ENCODE results near the gene NXF3.
"Not testable (repeated sequence)": the region's sequence is repeated elsewhere in the genome, so short reads cannot be mapped to it uniquely, and the experiment has no call there.

NXF3 gene

DNA sequence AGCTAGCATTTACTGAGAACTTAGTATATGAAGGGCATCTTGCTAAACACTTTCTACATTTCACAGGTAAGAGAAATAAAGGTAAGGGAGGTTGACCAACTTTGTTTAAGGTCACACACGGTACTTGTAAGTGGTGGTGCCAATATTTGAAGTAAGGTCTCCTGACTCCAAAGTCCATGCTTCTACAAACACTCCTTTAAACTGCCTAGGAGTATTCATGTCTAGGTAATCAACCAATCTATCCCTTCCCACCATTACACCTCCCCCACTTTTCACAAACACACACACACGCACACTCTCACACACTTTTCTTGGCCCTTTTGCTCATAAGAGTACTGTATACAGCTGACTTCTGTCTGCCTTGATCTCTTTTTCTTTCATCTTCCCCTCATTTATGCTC lies 36.0 kb downstream of the NXF3 start:
- TF ChIP-seq, protein P1, sequence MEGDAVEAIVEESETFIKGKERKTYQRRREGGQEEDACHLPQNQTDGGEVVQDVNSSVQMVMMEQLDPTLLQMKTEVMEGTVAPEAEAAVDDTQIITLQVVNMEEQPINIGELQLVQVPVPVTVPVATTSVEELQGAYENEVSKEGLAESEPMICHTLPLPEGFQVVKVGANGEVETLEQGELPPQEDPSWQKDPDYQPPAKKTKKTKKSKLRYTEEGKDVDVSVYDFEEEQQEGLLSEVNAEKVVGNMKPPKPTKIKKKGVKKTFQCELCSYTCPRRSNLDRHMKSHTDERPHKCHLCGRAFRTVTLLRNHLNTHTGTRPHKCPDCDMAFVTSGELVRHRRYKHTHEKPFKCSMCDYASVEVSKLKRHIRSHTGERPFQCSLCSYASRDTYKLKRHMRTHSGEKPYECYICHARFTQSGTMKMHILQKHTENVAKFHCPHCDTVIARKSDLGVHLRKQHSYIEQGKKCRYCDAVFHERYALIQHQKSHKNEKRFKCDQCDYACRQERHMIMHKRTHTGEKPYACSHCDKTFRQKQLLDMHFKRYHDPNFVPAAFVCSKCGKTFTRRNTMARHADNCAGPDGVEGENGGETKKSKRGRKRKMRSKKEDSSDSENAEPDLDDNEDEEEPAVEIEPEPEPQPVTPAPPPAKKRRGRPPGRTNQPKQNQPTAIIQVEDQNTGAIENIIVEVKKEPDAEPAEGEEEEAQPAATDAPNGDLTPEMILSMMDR (IDR thresholded peaks at IDR 0.05; ENCODE audit: low read length) = no peak
- TF ChIP-seq EZH2phosphoT487 (IDR thresholded peaks at IDR 0.05; ENCODE audit: low read length) (no peak), EZH2 (optimal IDR thresholded peaks at IDR 0.05; ENCODE audit: low read depth, low read length) (no peak)
- Histone ChIP-seq H3F3A (ENCODE audit: insufficient read depth, low read length) (no peaks in the 10 kb centered on the region), H3K4me2 (ENCODE audit: low read depth, low read length) (no peak overlapping the region), H3K79me2 (ENCODE audit: low read length) (no peaks in the 10 kb centered on the region), H3K27me3 (replicated peaks; ENCODE audit: insufficient read depth, low read length) (no peaks in the 10 kb centered on the region), H4K20me1 (ENCODE audit: insufficient read depth, low read length) (no peaks in the 10 kb centered on the region), H3K9ac (ENCODE audit: low read length) (no peak overlapping the region), H3K4me1 (ENCODE audit: low read length) (0 out of 2 replicates have a peak, but pooled peaks cover 3% of the 10 kb centered on the region), H3K4me3 (ENCODE audit: low read length) (no peak overlapping the region), H3K9me2 (replicated peaks; ENCODE audit: insufficient read depth, low read length) (no peaks in the 10 kb centered on the region), H3K36me3 (replicated peaks; ENCODE audit: insufficient read depth, low read length) (no peaks in the 10 kb centered on the region), H3K9me3 (replicated peaks; ENCODE audit: insufficient read depth, low read length) (no peaks in the 10 kb centered on the region), H3K27ac (ENCODE audit: low read length) (no peak overlapping the region), H2AFZ (ENCODE audit: low read length) (no peak overlapping the region)
- DNase-seq = no peak

DNA sequence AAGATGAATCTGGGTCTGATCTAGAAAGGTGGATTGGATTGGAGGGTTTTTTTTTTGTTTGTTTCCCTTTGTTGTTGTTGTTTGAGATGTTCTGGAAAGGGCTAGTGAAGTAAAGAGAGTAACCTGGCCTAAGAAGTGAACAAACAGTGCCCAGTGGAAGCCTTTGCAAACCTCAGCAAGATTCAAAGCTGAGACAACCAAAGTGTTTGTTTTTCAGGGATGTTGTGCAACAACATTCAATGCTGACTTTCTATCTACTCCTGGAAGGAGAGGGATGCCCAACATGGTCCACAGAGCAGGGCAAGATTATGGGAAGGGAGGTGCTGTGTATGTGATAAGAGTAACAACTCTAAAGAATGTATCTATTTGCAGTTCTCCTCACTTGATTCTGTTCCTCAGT lies 40.3 kb downstream of the NXF3 start:
- H2AFZ ChIP-seq (ENCODE audit: low read length) = no peak overlapping the region
- H3K79me2 ChIP-seq (ENCODE audit: low read length) = no peaks in the 10 kb centered on the region
- H3K9me2 ChIP-seq (replicated peaks; ENCODE audit: insufficient read depth, low read length) = no peaks in the 10 kb centered on the region
- TF ChIP-seq EZH2 (optimal IDR thresholded peaks at IDR 0.05; ENCODE audit: low read depth, low read length) (no peak), EZH2phosphoT487 (IDR thresholded peaks at IDR 0.05; ENCODE audit: low read length) (no peak)
- TF ChIP-seq, protein P1 (IDR thresholded peaks at IDR 0.05; ENCODE audit: low read length) = no peak
- H3F3A ChIP-seq (ENCODE audit: insufficient read depth, low read length) = no peaks in the 10 kb centered on the region
- no peaks in the 10 kb centered on the region for H3K36me3 ChIP-seq (replicated peaks; ENCODE audit: insufficient read depth, low read length)
- no peak overlapping the region for H3K4me3 ChIP-seq (ENCODE audit: low read length)
- H3K27ac ChIP-seq (ENCODE audit: low read length) = no peak overlapping the region
- no peaks in the 10 kb centered on the region for H3K9me3 ChIP-seq (replicated peaks; ENCODE audit: insufficient read depth, low read length)
- no peak overlapping the region for H3K9ac ChIP-seq (ENCODE audit: low read length)
- no peaks in the 10 kb centered on the region for H4K20me1 ChIP-seq (ENCODE audit: insufficient read depth, low read length)
- no peak for DNase-seq
- H3K27me3 ChIP-seq (replicated peaks; ENCODE audit: insufficient read depth, low read length) = no peaks in the 10 kb centered on the region
- 0 out of 2 replicates have a peak, but pooled peaks cover 3% of the 10 kb centered on the region for H3K4me1 ChIP-seq (ENCODE audit: low read length)
- H3K4me2 ChIP-seq (ENCODE audit: low read depth, low read length) = no peak overlapping the region

DNA sequence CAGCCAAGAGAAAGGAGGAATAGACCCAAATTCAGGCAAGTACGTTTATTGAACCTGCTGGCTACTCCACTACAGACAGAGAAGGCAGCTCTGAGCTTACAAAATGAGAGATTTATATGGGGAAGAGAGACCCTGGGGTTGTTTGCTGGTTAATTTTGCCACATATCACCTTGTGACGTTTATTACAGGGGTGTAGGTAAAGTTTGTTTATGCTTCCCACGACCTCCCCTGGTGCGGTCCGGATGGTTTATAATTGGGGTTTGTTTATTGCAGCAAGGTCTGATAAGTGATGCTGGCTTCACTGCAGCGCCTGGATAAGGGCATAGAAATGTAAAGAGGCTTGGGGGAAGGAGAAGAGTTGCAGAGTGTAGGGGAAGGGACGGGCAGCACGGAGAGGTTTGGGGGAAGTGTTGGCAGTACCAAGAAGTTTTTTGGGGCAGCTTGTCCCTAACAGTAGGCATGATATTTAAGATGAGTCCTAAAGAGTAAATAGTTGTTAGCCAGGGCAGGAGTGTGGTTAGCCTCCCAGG lies 41.6 kb downstream of the NXF3 start:
- no peak overlapping the region for H3K4me3 ChIP-seq (ENCODE audit: low read length)
- H3K9ac ChIP-seq (ENCODE audit: low read length) = no peak overlapping the region
- H2AFZ ChIP-seq (ENCODE audit: low read length) = no peak overlapping the region
- TF ChIP-seq EZH2 (optimal IDR thresholded peaks at IDR 0.05; ENCODE audit: low read depth, low read length) = no peak
- TF ChIP-seq, protein P1 (IDR thresholded peaks at IDR 0.05; ENCODE audit: low read length) = no peak
- TF ChIP-seq EZH2phosphoT487 (IDR thresholded peaks at IDR 0.05; ENCODE audit: low read length) = no peak
- no peaks in the 10 kb centered on the region for H3K9me2 ChIP-seq (replicated peaks; ENCODE audit: insufficient read depth, low read length)
- H3K4me2 ChIP-seq (ENCODE audit: low read depth, low read length) = no peak overlapping the region
- H3K79me2 ChIP-seq (ENCODE audit: low read length) = no peaks in the 10 kb centered on the region
- H3K9me3 ChIP-seq (replicated peaks; ENCODE audit: insufficient read depth, low read length) = no peaks in the 10 kb centered on the region
- H3K27ac ChIP-seq (ENCODE audit: low read length) = no peak overlapping the region
- H3F3A ChIP-seq (ENCODE audit: insufficient read depth, low read length) = no peaks in the 10 kb centered on the region
- H3K27me3 ChIP-seq (replicated peaks; ENCODE audit: insufficient read depth, low read length) = no peaks in the 10 kb centered on the region
- 0 out of 2 replicates have a peak, but pooled peaks cover 3% of the 10 kb centered on the region for H3K4me1 ChIP-seq (ENCODE audit: low read length)
- H3K36me3 ChIP-seq (replicated peaks; ENCODE audit: insufficient read depth, low read length) = no peaks in the 10 kb centered on the region
- DNase-seq = no peak
- H4K20me1 ChIP-seq (ENCODE audit: insufficient read depth, low read length) = no peaks in the 10 kb centered on the region

DNA sequence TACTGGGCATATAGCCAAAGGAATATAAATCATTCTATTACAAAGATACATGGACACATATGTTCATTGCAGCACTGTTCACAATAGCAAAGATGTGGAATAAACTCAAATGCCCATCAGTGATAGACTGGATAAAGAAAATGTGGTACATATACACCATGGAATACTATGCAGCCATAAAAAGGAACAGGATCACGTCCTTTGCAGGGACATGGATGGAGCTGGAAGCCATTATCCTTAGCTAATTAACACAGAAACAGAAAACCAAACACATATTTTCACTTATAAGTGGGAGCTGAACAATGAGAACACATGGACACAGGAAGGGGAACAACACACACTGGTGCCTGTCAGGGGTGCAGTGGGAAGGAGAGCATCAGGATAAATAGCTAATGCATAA lies 59.6 kb downstream of the NXF3 start:
- not testable (repeated sequence) for H3K4me3 ChIP-seq (ENCODE audit: low read length); H2AFZ ChIP-seq (ENCODE audit: low read length); H3K27me3 ChIP-seq (replicated peaks; ENCODE audit: insufficient read depth, low read length); H3K9ac ChIP-seq (ENCODE audit: low read length); H3K4me1 ChIP-seq (ENCODE audit: low read length); H3K9me2 ChIP-seq (replicated peaks; ENCODE audit: insufficient read depth, low read length); H3K9me3 ChIP-seq (replicated peaks; ENCODE audit: insufficient read depth, low read length); H3F3A ChIP-seq (ENCODE audit: insufficient read depth, low read length); H3K79me2 ChIP-seq (ENCODE audit: low read length); H3K36me3 ChIP-seq (replicated peaks; ENCODE audit: insufficient read depth, low read length); H3K27ac ChIP-seq (ENCODE audit: low read length); H3K4me2 ChIP-seq (ENCODE audit: low read depth, low read length); DNase-seq; H4K20me1 ChIP-seq (ENCODE audit: insufficient read depth, low read length)

Measured in MM.1S (cell line).